Lung (tissue), 12 donors: Measurements from ENCODE around the gene SUGT1. TPM values are rescaled to one million over a fixed set of nuclear protein-coding genes. Genes with fewer than 3 reads are reported as not detected.

Experiments used
- ATAC-seq: fragments of 200-7000 bp; cut with Tn5 transposase; one replicate; pipeline ENCODE4 v1.9.1; 2020; ENCODE audit warnings: moderate number of reproducible peaks; ENCODE audit not compliant: insufficient read depth, low FRiP score
- DNase-seq, 3 donors: peaks; one replicate each; pipeline ENCODE4 v3.0.0-alpha.2; 2013 to 2017
- H3K27ac ChIP-seq, 2 donors: one replicate each; pipeline ENCODE4 v1.5.1; 2013; ENCODE audit warnings: mild to moderate bottlenecking in 2 of 2, moderate library complexity in 2 of 2, control low read depth in 1 of 2, inconsistent platforms in 1 of 2, low read depth in 1 of 2, low read length in 1 of 2
- H3K27me3 ChIP-seq, 3 donors: one replicate each; pipeline ENCODE4 v1.5.1; 2013; ENCODE audit warnings: low read length in 2 of 3; ENCODE audit not compliant: control insufficient read depth in 3 of 3, insufficient read depth in 3 of 3
- H3K36me3 ChIP-seq, 4 donors: one replicate each; pipeline ENCODE4 v1.5.1; 2013; ENCODE audit warnings: low read length in 4 of 4, mild to moderate bottlenecking in 1 of 4, moderate library complexity in 1 of 4; ENCODE audit not compliant: control insufficient read depth in 4 of 4, insufficient read depth in 4 of 4
- H3K4me1 ChIP-seq, 5 donors: one replicate each; pipeline ENCODE4 v1.5.1; 2013; ENCODE audit warnings: low read length in 5 of 5, mild to moderate bottlenecking in 2 of 5, moderate library complexity in 1 of 5; ENCODE audit not compliant: control insufficient read depth in 5 of 5, insufficient read depth in 5 of 5
- H3K4me3 ChIP-seq: one replicate; pipeline ENCODE4 v1.5.1; 2013; ENCODE audit warnings: mild to moderate bottlenecking, control low read depth, moderate library complexity
- H3K9ac ChIP-seq, 2 donors: one replicate each; pipeline ENCODE4 v1.5.1; 2013; ENCODE audit warnings: low read length in 2 of 2, control low read depth in 1 of 2; ENCODE audit not compliant: insufficient read depth in 1 of 2
- H3K9me3 ChIP-seq, 4 donors: one replicate each; pipeline ENCODE4 v1.5.1; 2013; ENCODE audit warnings: low read length in 3 of 4, mild to moderate bottlenecking in 1 of 4, moderate library complexity in 1 of 4; ENCODE audit not compliant: control insufficient read depth in 4 of 4, insufficient read depth in 3 of 4
- CTCF ChIP-seq: IDR thresholded peaks from 2 replicates; pipeline ENCODE4 v1.5.1; 2012; ENCODE audit warnings: mild to moderate bottlenecking; ENCODE audit errors: control extremely low read depth, extremely low read depth
- WGBS, 2 donors: extraction: QIAGEN DNeasy Blood & Tissue Kit; methylation state at CpG; one replicate each; pipeline ENCODE4 v1.1.7; 2013; 5-methylcytosine and 5-hydroxymethylcytosine counted together
- polyA plus RNA-seq, 2 donors: library from polyadenylated mRNA; stranded (reverse); fragments of 200-250 nt; gene quantifications; one replicate each; pipeline ENCODE4 v1.2.1, GENCODE V29; 2013
- total RNA-seq, 2 donors: library from RNA; depleted of rRNA in 1 of 2; stranded (reverse); fragments of >200 nt in 1 of 2; gene quantifications; one replicate each; pipeline ENCODE4 v1.2.1, GENCODE V29; 2014 to 2021
- donor health status: control.
- donor health status: control.
- donor health status: Bipolar disorder and iron deficiency.
- donor health status: healthy.
- donor health status: DM: yes; HTN: yes; CAD: no.

SUGT1 gene
- total and polyA plus RNA-seq, 4 donors: 30.6 to 48.7 (median 38.1) TPM

DNA sequence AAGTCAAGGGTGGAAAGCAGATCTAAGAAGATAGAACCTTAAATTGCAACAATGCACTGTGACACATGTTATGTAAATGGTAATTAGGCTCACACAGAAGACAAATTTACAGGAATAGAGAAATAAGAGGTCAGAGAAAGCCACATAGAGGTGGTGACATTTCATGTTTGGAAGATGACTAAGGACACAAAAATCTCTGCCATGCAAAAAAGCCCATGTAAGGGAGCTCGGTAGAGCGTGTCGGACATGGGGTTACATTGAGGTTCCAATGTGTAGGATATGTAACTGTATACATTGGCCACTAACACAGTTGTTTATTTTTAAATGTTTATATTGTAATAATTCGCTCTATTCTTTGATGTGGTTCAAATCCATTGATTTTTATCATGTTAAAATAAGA is 33.7 kb downstream of the SUGT1 start:
- H3K4me1 ChIP-seq: no peaks in the 10 kb centered on the region
- no peak for TF ChIP-seq CTCF
- WGBS, 2 donors: 88 to 90% methylated on average over 4 of the region's 4 CpGs
- H3K27me3 ChIP-seq: no peaks in the 10 kb centered on the region
- H3K9ac ChIP-seq: no peak overlapping the region
- ATAC-seq: no peak
- H3K27ac ChIP-seq: no peak overlapping the region
- no peak for DNase-seq
- no peaks in the 10 kb centered on the region for H3K9me3 ChIP-seq
- no peak overlapping the region for H3K4me3 ChIP-seq
- peaks cover 0 to 40% (median 14%) of the 10 kb centered on the region in 4 donors for H3K36me3 ChIP-seq

DNA sequence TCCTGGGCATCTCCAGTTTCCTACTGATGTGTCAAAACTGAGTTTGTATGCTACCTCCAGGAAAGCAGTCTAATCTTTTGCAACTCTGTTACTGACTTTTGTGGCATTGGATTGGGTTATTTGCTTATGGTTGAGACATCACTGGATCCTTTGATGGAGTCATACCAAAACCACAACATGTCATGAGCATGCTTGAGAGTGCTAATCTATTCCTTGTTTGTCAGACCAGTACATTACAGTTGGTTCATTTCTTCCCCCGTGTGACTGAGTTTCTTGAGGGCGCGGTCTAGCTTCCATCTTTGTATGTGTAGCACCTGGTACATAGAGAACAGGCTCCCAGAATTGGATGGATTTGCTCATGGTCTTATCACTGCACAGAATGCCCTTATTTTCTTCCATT is 43.2 kb downstream of the SUGT1 start:
- no peak for DNase-seq

GRCh38 chr13:52696566-52696965 is 43.9 kb downstream of the SUGT1 start:
- ATAC-seq (no peak), DNase-seq (no peak)
- no peak for TF ChIP-seq CTCF
- WGBS, 2 donors: 89 to 94% methylated on average over 5 of the region's 5 CpGs
- no peak overlapping the region for H3K9ac ChIP-seq
- H3K36me3 ChIP-seq: peaks cover 0 to 6% (median 0%) of the 10 kb centered on the region in 4 donors
- no peaks in the 10 kb centered on the region for H3K9me3 ChIP-seq
- no peaks in the 10 kb centered on the region for H3K27me3 ChIP-seq
- no peak overlapping the region for H3K4me3 ChIP-seq
- H3K4me1 ChIP-seq: peaks cover 0 to 2% (median 0%) of the 10 kb centered on the region in 5 donors
- H3K27ac ChIP-seq: no peak overlapping the region

More for the DNA sequence above, 43.2 kb downstream of the SUGT1 start:
- Histone ChIP-seq H3K9me3 (no peaks in the 10 kb centered on the region), H3K36me3 (peaks cover 0 to 7% (median 1%) of the 10 kb centered on the region in 4 donors), H3K4me3 (no peak overlapping the region), H3K9ac (no peak overlapping the region), H3K4me1 (peaks cover 0 to 2% (median 0%) of the 10 kb centered on the region in 5 donors), H3K27me3 (no peaks in the 10 kb centered on the region), H3K27ac (no peak overlapping the region)
- TF ChIP-seq CTCF: no peak
- no peak for ATAC-seq
- 52 to 71% methylated on average over 3 of the region's 3 CpGs for WGBS, 2 donors
